Measurements from ENCODE around the gene VWA8.
"Not testable (repeated sequence)": the region's sequence is repeated elsewhere in the genome, so short reads cannot be mapped to it uniquely, and the experiment has no call there.

The VWA8 gene

DNA sequence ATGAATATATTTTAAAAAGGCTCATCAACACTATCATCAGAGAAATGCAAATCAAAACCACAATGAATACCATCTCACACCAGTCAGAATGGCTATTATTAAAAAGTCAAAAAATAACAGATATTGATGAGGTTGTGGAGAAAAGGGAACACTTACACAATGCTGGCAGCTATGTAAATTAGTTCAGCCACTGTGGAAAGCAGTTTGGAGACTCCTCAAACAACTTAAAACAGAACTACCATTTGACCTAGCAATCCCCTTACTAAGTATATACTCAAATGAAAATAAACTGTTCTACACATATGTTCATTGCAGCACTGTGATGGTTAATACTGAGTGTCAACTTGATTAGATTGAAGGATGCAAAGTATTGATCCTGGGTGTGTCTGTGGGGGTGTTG lies 98.2 kb downstream of the VWA8 start:
- peaks cover 42% of the 10 kb centered on the region for H3K36me3 Mint-ChIP-seq
- H3K4me1 Mint-ChIP-seq, H3K4me3 Mint-ChIP-seq, H3K9me3 Mint-ChIP-seq, H3K27ac Mint-ChIP-seq, H3K27me3 Mint-ChIP-seq: not testable (repeated sequence)

DNA sequence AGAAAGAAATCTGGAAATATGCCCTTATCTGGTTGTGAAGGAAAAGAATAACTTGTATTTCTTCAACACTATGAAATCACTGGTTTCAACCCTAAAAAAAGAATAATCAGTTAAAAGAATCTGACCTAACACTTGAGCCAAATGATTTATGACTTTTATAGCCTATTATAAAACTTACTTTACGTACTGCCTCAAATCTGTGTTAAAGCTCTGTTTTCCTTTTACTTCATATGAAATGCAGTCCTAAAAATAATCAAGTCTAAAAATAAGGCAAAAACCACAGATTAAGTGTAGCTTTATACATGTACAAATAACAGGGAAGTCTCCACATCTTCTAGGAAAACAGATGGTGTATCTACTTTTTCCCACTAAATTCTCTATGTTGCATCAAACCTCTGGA lies 101.3 kb downstream of the VWA8 start:
- H3K4me3 Mint-ChIP-seq: no peak overlapping the region
- H3K27me3 Mint-ChIP-seq: no peaks in the 10 kb centered on the region
- H3K36me3 Mint-ChIP-seq: peaks cover 38% of the 10 kb centered on the region

DNA sequence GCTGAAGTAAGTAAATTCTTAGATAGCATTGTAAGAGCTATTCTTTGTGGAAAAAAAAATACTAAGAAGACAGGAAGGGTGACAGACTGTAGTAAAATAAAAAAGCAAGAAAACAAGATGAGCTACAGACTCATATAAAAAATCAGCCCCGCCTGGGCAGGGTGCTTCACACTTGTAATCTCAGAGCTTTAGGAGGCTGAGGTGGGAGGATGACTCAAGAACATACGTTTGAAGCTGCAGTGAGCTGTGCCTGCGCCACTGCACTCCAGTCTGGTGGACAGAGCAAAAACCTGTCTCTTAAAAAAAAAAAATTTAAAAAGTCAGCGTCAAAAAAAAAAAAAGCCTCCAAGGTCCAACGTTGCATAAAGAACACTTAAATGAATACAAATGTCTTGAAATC lies 102.1 kb downstream of the VWA8 start:
- H3K9me3 Mint-ChIP-seq: no peaks in the 10 kb centered on the region
- H3K4me1 Mint-ChIP-seq: no peaks in the 10 kb centered on the region
- H3K4me3 Mint-ChIP-seq: no peak overlapping the region
- H3K27ac Mint-ChIP-seq: no peak overlapping the region
- no peaks in the 10 kb centered on the region for H3K27me3 Mint-ChIP-seq
- H3K36me3 Mint-ChIP-seq: peaks cover 36% of the 10 kb centered on the region

More for the DNA sequence above, 101.3 kb downstream of the VWA8 start:
- H3K27ac Mint-ChIP-seq: no peak overlapping the region
- H3K4me1 Mint-ChIP-seq: no peaks in the 10 kb centered on the region
- H3K9me3 Mint-ChIP-seq: no peaks in the 10 kb centered on the region

DNA sequence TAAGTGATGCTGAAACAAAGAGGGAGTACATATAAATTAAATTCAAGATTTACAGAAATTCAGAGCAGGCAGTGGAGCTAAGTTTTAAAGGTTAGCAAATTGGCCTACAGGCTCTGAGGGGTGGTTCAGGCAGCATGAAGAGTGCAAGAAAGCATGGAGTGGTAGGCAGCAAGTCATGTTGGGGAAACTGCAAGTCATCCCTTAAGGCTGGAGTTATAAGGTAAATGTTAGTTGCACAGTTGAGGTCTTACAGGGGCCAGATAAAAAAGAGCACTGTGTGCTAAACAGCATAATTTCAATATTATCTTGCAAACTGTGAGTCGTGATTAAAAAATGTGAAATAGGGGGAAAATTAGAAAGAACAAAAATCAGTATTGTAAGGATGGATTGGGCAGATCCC lies 106.2 kb downstream of the VWA8 start:
- peaks cover 42% of the 10 kb centered on the region for H3K36me3 Mint-ChIP-seq
- H3K4me1 Mint-ChIP-seq: no peaks in the 10 kb centered on the region
- peaks cover 4% of the 10 kb centered on the region for H3K9me3 Mint-ChIP-seq
- H3K27me3 Mint-ChIP-seq: no peaks in the 10 kb centered on the region
- H3K4me3 Mint-ChIP-seq: no peak overlapping the region
- no peak overlapping the region for H3K27ac Mint-ChIP-seq

DNA sequence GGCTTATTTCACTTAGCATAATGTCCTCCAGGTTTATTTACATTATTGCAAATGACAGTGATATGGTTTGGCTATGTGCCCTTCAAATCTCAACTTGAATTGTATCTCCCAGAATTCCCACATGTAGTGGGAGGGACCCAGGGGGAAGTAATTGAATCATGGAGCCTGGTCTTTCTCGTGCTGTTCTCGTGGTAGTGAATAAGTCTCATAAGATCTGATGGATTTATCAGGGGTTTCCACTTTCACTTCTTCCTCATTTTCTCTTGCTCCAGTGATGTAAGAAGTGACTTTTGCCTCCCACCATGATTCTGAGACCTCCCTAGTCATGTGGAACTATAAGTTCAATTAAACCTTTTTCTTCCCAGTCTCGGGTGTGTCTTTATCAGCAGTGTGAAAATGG lies 109.6 kb downstream of the VWA8 start:
- H3K4me3 Mint-ChIP-seq: no peak overlapping the region
- H3K36me3 Mint-ChIP-seq: peaks cover 41% of the 10 kb centered on the region
- H3K27ac Mint-ChIP-seq: no peak overlapping the region
- H3K27me3 Mint-ChIP-seq: no peaks in the 10 kb centered on the region
- H3K4me1 Mint-ChIP-seq: no peaks in the 10 kb centered on the region
- peaks cover 4% of the 10 kb centered on the region for H3K9me3 Mint-ChIP-seq

DNA sequence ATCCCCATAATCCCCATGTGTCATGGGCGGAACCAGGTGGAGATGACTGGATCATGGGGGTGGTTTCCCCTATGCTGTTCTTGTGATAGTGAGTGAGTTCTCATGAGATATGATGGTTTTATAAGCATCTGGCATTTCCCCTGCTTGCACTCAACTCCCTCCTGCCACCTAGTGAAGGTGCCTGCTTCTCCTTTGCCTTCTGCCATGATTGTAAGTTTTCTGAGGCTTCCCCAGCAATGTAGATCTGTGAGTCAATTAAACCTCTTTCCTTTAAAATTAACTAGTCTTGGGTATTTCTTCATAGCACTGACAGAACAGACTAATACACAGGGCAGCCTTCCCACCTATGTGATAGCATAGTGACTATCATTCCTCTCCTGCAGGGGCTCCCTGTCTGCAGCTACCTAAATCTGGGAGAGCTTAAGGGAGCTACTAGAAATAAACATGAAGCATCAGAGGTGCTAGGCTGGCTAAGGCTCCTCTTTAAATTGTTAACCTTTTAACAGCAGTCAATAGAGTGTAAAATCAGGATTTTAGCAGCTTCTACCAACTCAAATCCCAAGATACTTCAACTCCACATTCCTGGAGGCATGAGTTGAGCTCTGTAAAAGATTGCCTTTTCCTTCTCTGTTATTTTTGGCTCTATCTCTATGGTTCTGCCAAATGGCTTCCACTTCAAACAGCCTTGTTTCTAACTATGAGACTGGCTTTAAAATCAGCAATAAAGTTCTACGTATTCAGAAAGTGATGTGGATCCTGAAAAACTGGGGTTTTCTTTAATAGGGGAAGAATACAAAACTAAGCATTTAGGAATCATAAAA lies 112.3 kb downstream of the VWA8 start:
- Mint-ChIP-seq H3K9me3 (peaks cover 3% of the 10 kb centered on the region), H3K4me1 (no peaks in the 10 kb centered on the region), H3K27me3 (no peaks in the 10 kb centered on the region), H3K27ac (no peak overlapping the region), H3K36me3 (peaks cover 47% of the 10 kb centered on the region), H3K4me3 (no peak overlapping the region)

DNA sequence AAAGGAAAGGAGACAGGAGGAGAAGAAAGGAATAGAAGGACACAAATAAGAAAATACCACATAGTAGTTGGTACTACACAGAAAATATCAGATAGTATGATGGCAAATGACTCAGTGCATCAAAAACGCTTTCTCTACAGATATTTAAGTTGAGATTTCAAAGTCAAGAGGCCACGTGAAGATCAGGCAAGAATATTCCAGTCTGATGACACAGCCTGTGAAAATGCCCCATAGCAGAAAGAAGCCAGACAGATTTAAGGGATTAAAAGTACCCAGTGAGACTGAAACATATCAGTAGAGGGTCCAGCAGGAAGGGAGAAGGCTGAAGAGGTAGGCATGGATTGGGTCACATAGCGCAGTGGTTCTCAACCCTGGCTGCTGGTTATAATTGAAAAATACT lies 113.7 kb downstream of the VWA8 start:
- H3K9me3 Mint-ChIP-seq: peaks cover 3% of the 10 kb centered on the region
- no peak overlapping the region for H3K4me3 Mint-ChIP-seq
- H3K36me3 Mint-ChIP-seq: peaks cover 42% of the 10 kb centered on the region
- no peaks in the 10 kb centered on the region for H3K4me1 Mint-ChIP-seq
- no peak overlapping the region for H3K27ac Mint-ChIP-seq
- H3K27me3 Mint-ChIP-seq: no peaks in the 10 kb centered on the region

DNA sequence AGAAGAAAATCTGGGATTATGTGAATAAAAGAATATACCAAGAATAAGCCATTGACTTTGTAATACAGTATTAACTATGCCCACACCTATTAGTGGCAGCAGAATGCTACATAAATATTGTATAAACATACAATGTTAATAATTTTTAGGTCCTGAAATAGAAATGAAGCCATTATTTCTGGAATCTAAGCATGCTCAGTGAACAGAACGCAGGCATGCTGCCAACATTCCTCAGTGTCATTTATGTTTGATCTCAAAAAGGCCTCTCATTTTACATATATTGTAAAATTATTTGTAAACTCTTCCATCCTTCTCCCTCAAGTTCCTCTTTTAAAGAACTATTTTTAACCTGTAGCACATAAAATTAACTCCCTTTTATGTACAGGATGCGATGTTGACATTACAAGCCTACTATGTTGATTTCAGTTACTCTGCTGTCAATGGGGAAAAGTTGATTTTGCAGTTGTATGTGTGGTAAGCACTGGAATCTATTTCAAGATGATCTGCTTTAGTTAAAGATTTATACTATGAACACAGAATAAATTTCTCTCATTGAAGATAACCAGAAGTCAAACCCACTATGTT lies 118.8 kb downstream of the VWA8 start:
- Mint-ChIP-seq H3K27ac (no peak overlapping the region), H3K36me3 (peaks cover 39% of the 10 kb centered on the region), H3K9me3 (peaks cover 3% of the 10 kb centered on the region), H3K27me3 (no peaks in the 10 kb centered on the region), H3K4me1 (no peaks in the 10 kb centered on the region), H3K4me3 (no peak overlapping the region)

DNA sequence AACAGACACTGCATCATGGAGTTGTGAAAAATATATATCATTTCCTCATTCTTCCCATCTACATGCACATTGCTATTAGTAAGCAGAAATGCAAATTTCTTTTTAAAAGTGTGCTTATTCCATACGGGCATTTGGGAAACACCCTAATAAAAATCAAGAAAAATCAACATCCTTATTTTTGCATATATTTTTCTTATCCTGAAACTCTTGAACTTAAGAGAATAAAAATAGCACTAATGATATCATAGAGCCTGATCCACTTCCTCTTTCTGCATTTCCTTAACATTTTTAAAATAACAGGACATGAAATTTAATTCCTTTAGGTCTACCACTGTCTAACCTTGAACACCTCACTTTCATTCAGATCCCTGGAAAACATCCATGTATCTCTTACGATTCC lies 123.3 kb downstream of the VWA8 start:
- peaks cover 29% of the 10 kb centered on the region for H3K36me3 Mint-ChIP-seq
- no peaks in the 10 kb centered on the region for H3K4me1 Mint-ChIP-seq
- peaks cover 3% of the 10 kb centered on the region for H3K9me3 Mint-ChIP-seq
- H3K4me3 Mint-ChIP-seq: no peak overlapping the region
- no peak overlapping the region for H3K27ac Mint-ChIP-seq
- H3K27me3 Mint-ChIP-seq: no peaks in the 10 kb centered on the region

DNA sequence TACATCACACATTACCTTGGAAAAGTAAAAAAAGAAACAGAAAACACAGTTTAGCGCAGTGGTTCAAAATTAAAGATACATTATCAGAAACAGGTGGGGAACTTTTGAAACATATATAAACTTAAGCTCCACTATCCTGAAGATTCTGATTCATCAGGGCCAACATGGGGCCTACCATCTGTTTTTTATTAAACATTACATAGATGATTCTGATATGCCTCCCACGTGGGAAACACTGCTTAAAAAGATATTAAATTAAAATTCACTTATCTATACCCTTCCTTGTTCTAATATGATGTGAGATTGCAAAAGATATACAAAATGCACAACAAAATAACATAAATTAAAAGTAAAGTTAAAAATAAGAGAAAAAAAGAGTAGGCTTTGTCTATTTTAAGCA lies 125.0 kb downstream of the VWA8 start:
- Mint-ChIP-seq H3K4me1 (no peaks in the 10 kb centered on the region), H3K27ac (no peak overlapping the region), H3K27me3 (no peaks in the 10 kb centered on the region), H3K36me3 (peaks cover 27% of the 10 kb centered on the region), H3K4me3 (no peak overlapping the region), H3K9me3 (no peaks in the 10 kb centered on the region)

DNA sequence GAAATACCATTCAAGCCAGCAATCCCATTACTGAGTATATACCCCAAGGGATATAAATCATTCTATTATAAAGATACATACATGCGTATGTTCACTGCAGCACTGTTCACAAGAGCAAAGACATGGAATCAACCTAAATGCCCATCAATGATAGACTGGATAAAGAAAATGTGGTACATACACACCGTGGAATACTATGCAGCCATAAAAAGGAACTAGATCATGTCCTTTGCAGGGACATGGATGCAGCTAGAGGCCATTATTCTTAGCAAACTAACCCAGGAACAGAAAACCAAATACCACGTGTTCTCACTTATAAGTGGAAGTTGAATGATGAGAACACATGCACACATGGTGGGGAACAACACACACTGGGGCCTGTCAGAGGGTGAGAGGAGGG lies 126.2 kb downstream of the VWA8 start:
- H3K4me3 Mint-ChIP-seq, H3K27me3 Mint-ChIP-seq, H3K9me3 Mint-ChIP-seq, H3K27ac Mint-ChIP-seq, H3K4me1 Mint-ChIP-seq: not testable (repeated sequence)
- peaks cover 27% of the 10 kb centered on the region for H3K36me3 Mint-ChIP-seq

DNA sequence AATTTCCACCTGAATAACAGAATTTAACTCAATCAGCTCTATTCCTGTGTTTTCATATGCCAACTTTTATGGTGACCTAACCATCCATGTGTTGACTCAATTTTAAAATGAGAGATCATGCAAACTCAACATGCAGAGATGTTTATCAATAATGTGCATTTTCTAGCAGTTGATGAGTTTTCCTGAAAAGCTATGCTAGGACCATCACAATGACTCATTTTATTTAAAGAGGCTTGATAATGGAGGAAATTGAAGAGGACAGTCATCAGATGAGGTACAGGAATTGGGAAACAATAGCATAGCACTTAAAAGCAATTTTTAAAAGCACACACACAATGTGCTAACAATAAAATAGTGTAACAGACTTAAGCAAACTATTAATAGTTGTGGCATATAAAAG lies 127.1 kb downstream of the VWA8 start:
- Mint-ChIP-seq H3K9me3 (no peaks in the 10 kb centered on the region), H3K27me3 (no peaks in the 10 kb centered on the region), H3K27ac (no peak overlapping the region), H3K4me1 (no peaks in the 10 kb centered on the region), H3K4me3 (no peak overlapping the region), H3K36me3 (peaks cover 20% of the 10 kb centered on the region)

DNA sequence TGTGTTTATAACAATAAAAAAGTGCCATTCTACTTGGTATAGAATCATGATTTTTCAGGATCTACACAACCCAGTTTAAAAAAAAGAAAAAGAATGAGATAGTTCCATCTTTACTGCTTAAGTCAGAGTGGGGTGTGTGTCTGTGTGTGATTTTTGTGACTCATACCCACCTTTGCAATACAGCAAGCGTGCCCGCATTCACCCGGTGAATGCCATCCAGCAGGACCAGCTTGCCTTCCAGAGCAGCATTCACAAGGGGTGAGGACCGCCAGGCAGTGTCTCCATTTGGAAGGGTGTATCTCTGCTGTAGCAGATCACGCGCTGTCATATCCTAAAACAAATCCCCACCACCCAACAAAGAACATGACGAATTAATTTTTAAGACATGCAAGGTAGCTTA lies 127.7 kb downstream of the VWA8 start:
- Mint-ChIP-seq H3K27ac (no peak overlapping the region), H3K27me3 (no peaks in the 10 kb centered on the region), H3K4me3 (no peak overlapping the region), H3K9me3 (no peaks in the 10 kb centered on the region), H3K36me3 (peaks cover 19% of the 10 kb centered on the region), H3K4me1 (no peaks in the 10 kb centered on the region)

DNA sequence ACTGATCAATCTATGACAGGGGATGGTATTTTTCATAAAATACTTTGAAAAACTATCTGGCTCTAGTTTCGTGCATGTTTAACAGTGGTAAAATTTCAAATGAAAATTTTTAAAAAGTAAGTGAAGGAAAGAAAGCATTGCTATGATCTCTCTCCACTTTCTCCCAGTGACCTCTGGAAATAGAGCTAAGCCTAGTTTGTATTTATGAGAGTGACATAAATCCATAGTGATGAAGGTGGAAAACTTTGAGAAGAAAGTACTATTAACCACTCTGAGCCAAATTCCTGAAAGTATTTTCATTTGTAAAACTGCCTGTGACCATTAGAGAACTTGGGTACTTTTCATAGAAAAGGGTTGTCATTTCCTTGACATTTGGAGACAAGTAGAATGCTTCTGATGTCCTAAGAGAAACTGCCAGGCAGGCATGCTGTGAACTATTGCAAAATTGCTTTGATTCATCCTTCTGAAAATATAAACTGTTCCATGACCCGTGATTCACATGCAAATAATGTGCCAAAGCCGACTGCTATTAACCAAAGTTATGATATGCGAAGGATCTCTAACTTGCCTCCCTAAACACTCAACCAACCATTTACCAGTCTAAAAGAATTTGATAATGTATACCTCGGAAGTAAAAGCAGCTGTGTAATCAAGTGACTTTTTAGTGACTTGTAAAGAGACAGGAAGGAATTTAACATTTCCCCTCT lies 133.2 kb downstream of the VWA8 start:
- H3K27ac Mint-ChIP-seq: no peak overlapping the region
- H3K4me3 Mint-ChIP-seq: no peak overlapping the region
- no peaks in the 10 kb centered on the region for H3K4me1 Mint-ChIP-seq
- peaks cover 31% of the 10 kb centered on the region for H3K36me3 Mint-ChIP-seq
- no peaks in the 10 kb centered on the region for H3K27me3 Mint-ChIP-seq
- H3K9me3 Mint-ChIP-seq: no peaks in the 10 kb centered on the region

DNA sequence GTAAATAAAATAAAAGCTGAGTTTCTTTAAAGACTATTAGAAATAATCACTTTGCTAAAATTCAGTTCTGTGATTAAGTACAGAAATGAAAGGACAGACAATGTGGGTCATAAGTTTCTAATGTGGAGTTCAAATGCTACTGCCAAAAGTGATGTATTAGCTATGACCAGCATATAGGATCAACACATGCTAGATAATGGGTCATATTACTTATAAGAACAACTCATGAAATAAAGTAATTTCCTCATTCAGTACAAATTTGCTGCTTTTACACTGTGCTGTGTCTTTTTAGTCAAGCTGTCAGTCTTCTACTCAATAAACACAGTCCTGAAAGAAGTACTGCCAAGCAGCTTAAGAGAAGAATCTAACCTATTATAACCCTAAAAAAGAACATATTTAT lies 135.2 kb downstream of the VWA8 start:
- H3K4me3 Mint-ChIP-seq: no peak overlapping the region
- no peak overlapping the region for H3K27ac Mint-ChIP-seq
- H3K36me3 Mint-ChIP-seq: peaks cover 32% of the 10 kb centered on the region
- no peaks in the 10 kb centered on the region for H3K27me3 Mint-ChIP-seq
- no peaks in the 10 kb centered on the region for H3K9me3 Mint-ChIP-seq
- H3K4me1 Mint-ChIP-seq: no peaks in the 10 kb centered on the region

DNA sequence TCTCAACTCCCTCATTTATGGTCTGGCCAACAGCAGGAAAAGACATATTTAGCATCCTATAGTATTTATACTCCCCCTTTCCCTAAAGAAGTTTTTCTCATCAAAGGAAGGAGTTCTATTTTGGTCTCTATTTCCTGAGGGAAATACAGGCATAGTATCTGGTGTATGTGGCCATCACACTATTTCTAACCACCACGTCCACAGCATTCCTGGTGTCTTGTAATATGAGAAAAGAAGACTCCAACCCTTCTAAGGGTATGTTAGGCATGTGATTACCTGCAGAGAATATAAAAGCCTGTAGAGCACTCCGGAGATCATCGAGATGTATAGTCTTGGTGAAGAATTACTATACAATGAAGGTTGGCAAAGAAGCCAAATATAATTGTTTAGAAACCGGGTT lies 137.4 kb downstream of the VWA8 start:
- no peaks in the 10 kb centered on the region for H3K4me1 Mint-ChIP-seq
- H3K9me3 Mint-ChIP-seq: no peaks in the 10 kb centered on the region
- peaks cover 31% of the 10 kb centered on the region for H3K36me3 Mint-ChIP-seq
- H3K27ac Mint-ChIP-seq: no peak overlapping the region
- no peaks in the 10 kb centered on the region for H3K27me3 Mint-ChIP-seq
- no peak overlapping the region for H3K4me3 Mint-ChIP-seq
